ENCODE measurements around the gene PDE6B.

DNA sequence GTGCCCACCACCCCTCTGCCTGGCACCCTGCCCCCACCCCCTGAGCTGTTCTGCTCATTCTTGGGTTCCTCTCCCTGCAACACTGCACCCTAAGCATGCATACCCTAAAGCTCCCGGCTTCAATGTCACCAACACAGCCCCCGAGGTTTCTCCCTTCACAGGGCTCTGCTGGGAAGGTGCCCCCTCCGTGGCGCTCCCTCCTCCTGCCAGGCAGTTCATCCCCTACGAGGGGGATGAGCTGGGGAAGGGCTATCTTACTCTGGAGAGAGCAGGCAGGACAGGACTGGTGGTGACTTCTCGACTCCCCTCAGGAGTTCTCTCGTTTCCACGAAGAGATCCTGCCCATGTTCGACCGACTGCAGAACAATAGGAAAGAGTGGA lies 42.2 kb downstream of the PDE6B start:
- no peak for TF ChIP-seq CTCF (conservative IDR thresholded peaks at IDR 0.05 in 1 of 2, IDR thresholded peaks at IDR 0.05 in 1 of 2; ENCODE audit: low read depth in 1 of 2, low read length in 2 of 2)
- no peak for TF ChIP-seq EZH2 (IDR thresholded peaks at IDR 0.05; ENCODE audit: low read length, missing control alignments)

Data from fibroblast of lung (primary cell).